Natural killer cell (primary cell): ENCODE measurements around the gene LGALS3BP. TPM values are rescaled to one million over a fixed set of nuclear protein-coding genes. Genes with fewer than 3 reads are reported as not detected.

Experiments used
- ATAC-seq, 3 donors: fragments of 150-1000 bp in 2 of 3; fragments of 200-7000 bp in 1 of 3; cut with Tn5 transposase; 1 replicate in 1 of 3; 2 replicates in 2 of 3; pipeline ENCODE4 v1.10.0; 2021; ENCODE audit warnings: mild to moderate bottlenecking in 2 of 3, moderate library complexity in 2 of 3
- DNase-seq, 2 donors: peaks; one replicate each; pipeline versions ENCODE4 v3.0.0 to v3.0.0-alpha.2; 2013 to 2021; ENCODE audit warnings: mixed read lengths in 1 of 2
- H3K27ac ChIP-seq: one replicate; pipeline ENCODE4 v1.5.1; 2013; ENCODE audit warnings: mild to moderate bottlenecking, low read length
- H3K27me3 ChIP-seq: one replicate; pipeline ENCODE4 v1.6.1; 2013; ENCODE audit warnings: low read length; ENCODE audit not compliant: control insufficient read depth, insufficient read depth
- H3K36me3 ChIP-seq: one replicate; pipeline ENCODE4 v1.6.1; 2013; ENCODE audit warnings: low read length; ENCODE audit not compliant: control insufficient read depth, insufficient read depth
- H3K4me1 ChIP-seq: one replicate; pipeline ENCODE4 v1.6.1; 2013; ENCODE audit warnings: low read length; ENCODE audit not compliant: control insufficient read depth, insufficient read depth
- H3K4me3 ChIP-seq: one replicate; pipeline ENCODE4 v1.5.1; 2013; ENCODE audit warnings: low read length
- H3K9me3 ChIP-seq: one replicate; pipeline ENCODE4 v1.6.1; 2013; ENCODE audit warnings: low read length; ENCODE audit not compliant: control insufficient read depth, insufficient read depth
- H3K27ac Mint-ChIP-seq, 2 donors: one replicate each; pipeline ENCODE4 v1.8.0; 2022; ENCODE audit warnings: mild to moderate bottlenecking in 2 of 2, mixed read lengths in 2 of 2, moderate library complexity in 1 of 2
- H3K27me3 Mint-ChIP-seq, 2 donors: one replicate each; pipeline ENCODE4 v1.8.0; 2022; ENCODE audit warnings: low read depth in 2 of 2, mixed read lengths in 2 of 2
- H3K36me3 Mint-ChIP-seq: one replicate; pipeline ENCODE4 v1.8.0; 2022; ENCODE audit warnings: mixed read lengths
- H3K4me1 Mint-ChIP-seq, 2 donors: one replicate each; pipeline ENCODE4 v1.8.0; 2022; ENCODE audit warnings: mixed read lengths in 2 of 2
- H3K4me3 Mint-ChIP-seq: one replicate; pipeline ENCODE4 v1.8.0; 2022; ENCODE audit warnings: mild to moderate bottlenecking, moderate library complexity, mixed read lengths
- H3K9me3 Mint-ChIP-seq, 2 donors: one replicate each; pipeline ENCODE4 v1.8.0; 2022; ENCODE audit warnings: mixed read lengths in 2 of 2
- CTCF ChIP-seq: fragments of 200-600 bp; IDR thresholded peaks from one replicate; pipeline ENCODE4 v1.8.0; 2022; ENCODE audit warnings: antibody characterized with exemption
- WGBS: methylation state at CpG from one replicate; pipeline ENCODE4 v1.1.7; 2013; ENCODE audit warnings: missing lambda C conversion rate; ENCODE audit not compliant: insufficient coverage; 5-methylcytosine and 5-hydroxymethylcytosine counted together
- intact Hi-C: fragments of 100-400 bp; cut with micrococcal nuclease; formaldehyde crosslinking; loops from one replicate; pipeline ENCODE4 v1.14.2; 2022
- total RNA-seq, 4 donors: library from RNA; stranded (reverse); fragments of 120-200 nt in 1 of 4; gene quantifications; one replicate each; pipeline versions ENCODE4 v1.2.3 to v1.2.4, GENCODE V29; 2013 to 2022

Gene LGALS3BP
- total RNA-seq, 3 donors from 2014 or later (not counting 1 experiment from before 2014, with no cell fraction given): 4.2 to 8.8 (median 4.2) TPM

- 89% methylated on average over 11 of the region's 11 CpGs for WGBS
- no peak for DNase-seq
- Histone ChIP-seq H3K4me3 (no peak overlapping the region), H3K4me1 (peaks cover 7% of the 10 kb centered on the region), H3K36me3 (no peaks in the 10 kb centered on the region), H3K9me3 (no peaks in the 10 kb centered on the region), H3K27ac (no peak overlapping the region), H3K27me3 (no peaks in the 10 kb centered on the region)
- no peak overlapping the region for H3K27ac Mint-ChIP-seq
- peaks cover 6 to 13% of the 10 kb centered on the region in 2 donors for H3K4me1 Mint-ChIP-seq
- no peaks in the 10 kb centered on the region for H3K9me3 Mint-ChIP-seq
- intact Hi-C loops: no loop called here
- H3K27me3 Mint-ChIP-seq: no peaks in the 10 kb centered on the region
- ATAC-seq: no peak
- no peaks in the 10 kb centered on the region for H3K36me3 Mint-ChIP-seq
- no peak for TF ChIP-seq CTCF
- no peak overlapping the region for H3K4me3 Mint-ChIP-seq
Observed at GRCh38 chr17:78973196-78973595, 6.5 kb downstream of the LGALS3BP start.

- WGBS: 90% methylated on average over 15 of the region's 15 CpGs
- H3K4me1 Mint-ChIP-seq: peaks cover 6 to 13% of the 10 kb centered on the region in 2 donors
- H3K9me3 Mint-ChIP-seq: no peaks in the 10 kb centered on the region
- H3K36me3 ChIP-seq: no peaks in the 10 kb centered on the region
- TF ChIP-seq CTCF: no peak
- no peaks in the 10 kb centered on the region for H3K9me3 ChIP-seq
- H3K27me3 Mint-ChIP-seq: no peaks in the 10 kb centered on the region
- H3K4me3 Mint-ChIP-seq: no peak overlapping the region
- ATAC-seq: no peak
- no peak for DNase-seq
- H3K4me3 ChIP-seq: no peak overlapping the region
- H3K27ac Mint-ChIP-seq: no peak overlapping the region
- H3K4me1 ChIP-seq: peaks cover 7% of the 10 kb centered on the region
- no peaks in the 10 kb centered on the region for H3K27me3 ChIP-seq
- H3K27ac ChIP-seq: no peak overlapping the region
- no peaks in the 10 kb centered on the region for H3K36me3 Mint-ChIP-seq
- intact Hi-C loops: no loop called here
Observed at GRCh38 chr17:78972507-78973105, 7.1 kb downstream of the LGALS3BP start.

GRCh38 chr17:78971756-78972506 is 7.8 kb downstream of the LGALS3BP start:
- no peak overlapping the region for H3K27ac ChIP-seq
- H3K27me3 ChIP-seq: no peaks in the 10 kb centered on the region
- DNase-seq: no peak
- no peak overlapping the region for H3K4me3 ChIP-seq
- no peaks in the 10 kb centered on the region for H3K36me3 Mint-ChIP-seq
- TF ChIP-seq CTCF: no peak
- no peaks in the 10 kb centered on the region for H3K36me3 ChIP-seq
- WGBS: 87% methylated on average over 22 of the region's 22 CpGs
- no peaks in the 10 kb centered on the region for H3K27me3 Mint-ChIP-seq
- intact Hi-C loops: loop anchor here (1.0 kb wide), 2 partner anchors 107 to 475 kb away; no protein-coding TSS in a partner anchor
- peaks cover 6 to 9% of the 10 kb centered on the region in 2 donors for H3K4me1 Mint-ChIP-seq
- no peak overlapping the region for H3K4me3 Mint-ChIP-seq
- peaks cover 7% of the 10 kb centered on the region for H3K4me1 ChIP-seq
- no peaks in the 10 kb centered on the region for H3K9me3 Mint-ChIP-seq
- peak overlapping the region in 1 of 2 donors; percentile 30 for H3K27ac Mint-ChIP-seq
- no peak for ATAC-seq
- no peaks in the 10 kb centered on the region for H3K9me3 ChIP-seq
